Measurements from ENCODE around the gene PIK3C3. TPM values are rescaled to one million over a fixed set of nuclear protein-coding genes. Genes with fewer than 3 reads are reported as not detected.
"Not testable (repeated sequence)": the region's sequence is repeated elsewhere in the genome, so short reads cannot be mapped to it uniquely, and the experiment has no call there.

PIK3C3 gene
- total and polyA plus RNA-seq, 7 donors, result 19.1 to 39.7 (median 32.1) TPM

GRCh38 chr18:42045346-42045745 is 90.3 kb downstream of the PIK3C3 start:
- H3K4me1 ChIP-seq, result no peaks in the 10 kb centered on the region
- H3K36me3 ChIP-seq (ENCODE audit: insufficient read depth in 1 of 2, low read depth in 1 of 2), result peaks cover 3 to 90% of the 10 kb centered on the region in 2 donors
- ATAC-seq (no peak), DNase-seq (no peak)
- H3K4me3 ChIP-seq, result no peak overlapping the region
- no peak overlapping the region for H3K27ac ChIP-seq
- no peak for TF ChIP-seq CTCF (IDR thresholded peaks at IDR 0.05)
- intact Hi-C loops (cut with DNase I), result no loop called here
- no peaks in the 10 kb centered on the region for H3K9me3 ChIP-seq
- 97 to 100% (median 97%) methylated on average over 1 of the region's 1 CpG for whole genome bisulfite sequencing, 3 donors
- no peaks in the 10 kb centered on the region for H3K27me3 ChIP-seq (ENCODE audit: insufficient read depth in 3 of 3, low read length in 2 of 3)

- H3K4me3 ChIP-seq, result no peak overlapping the region
- no peak for ATAC-seq
- DNase-seq, result no peak
- no peak for TF ChIP-seq CTCF (IDR thresholded peaks at IDR 0.05)
- no peak overlapping the region for H3K27ac ChIP-seq
- H3K27me3 ChIP-seq (ENCODE audit: insufficient read depth in 3 of 3, low read length in 2 of 3), result no peaks in the 10 kb centered on the region
- intact Hi-C loops (cut with DNase I), result no loop called here
- H3K4me1 ChIP-seq, result no peaks in the 10 kb centered on the region
- H3K36me3 ChIP-seq (ENCODE audit: insufficient read depth in 1 of 2, low read depth in 1 of 2), result peaks cover 3 to 79% of the 10 kb centered on the region in 2 donors
- no peaks in the 10 kb centered on the region for H3K9me3 ChIP-seq
Measured at GRCh38 chr18:42047721-42048120, 92.7 kb downstream of the PIK3C3 start.

GRCh38 chr18:42048158-42048557 is 93.1 kb downstream of the PIK3C3 start:
- Histone ChIP-seq H3K27ac (no peak overlapping the region), H3K4me1 (no peaks in the 10 kb centered on the region), H3K4me3 (no peak overlapping the region), H3K36me3 (ENCODE audit: insufficient read depth in 1 of 2, low read depth in 1 of 2) (peaks cover 3 to 74% of the 10 kb centered on the region in 2 donors), H3K27me3 (ENCODE audit: insufficient read depth in 3 of 3, low read length in 2 of 3) (no peaks in the 10 kb centered on the region), H3K9me3 (no peaks in the 10 kb centered on the region)
- WGBS, 3 donors, result 88 to 92% (median 92%) methylated on average over 2 of the region's 2 CpGs
- no peak for TF ChIP-seq CTCF (IDR thresholded peaks at IDR 0.05)
- intact Hi-C loops (cut with DNase I), result no loop called here
- ATAC-seq (no peak), DNase-seq (no peak)

- H3K36me3 ChIP-seq (ENCODE audit: insufficient read depth in 1 of 2, low read depth in 1 of 2), result peaks cover under 1 to 65% of the 10 kb centered on the region in 2 donors
- WGBS, 3 donors, result 96 to 98% (median 97%) methylated on average over 15 of the region's 15 CpGs
- not testable (repeated sequence) for DNase-seq
Measured at GRCh38 chr18:42049536-42049935, 94.5 kb downstream of the PIK3C3 start.

GRCh38 chr18:42051411-42051810 is 96.4 kb downstream of the PIK3C3 start:
- ATAC-seq (no peak), DNase-seq (no peak)
- peaks cover 0 to 46% of the 10 kb centered on the region in 2 donors for H3K36me3 ChIP-seq (ENCODE audit: insufficient read depth in 1 of 2, low read depth in 1 of 2)
- no peak for TF ChIP-seq CTCF (IDR thresholded peaks at IDR 0.05)
- no peaks in the 10 kb centered on the region for H3K4me1 ChIP-seq
- H3K4me3 ChIP-seq, result no peak overlapping the region
- no peak overlapping the region for H3K27ac ChIP-seq
- intact Hi-C loops (cut with DNase I), result no loop called here
- no peaks in the 10 kb centered on the region for H3K27me3 ChIP-seq (ENCODE audit: insufficient read depth in 3 of 3, low read length in 2 of 3)
- no peaks in the 10 kb centered on the region for H3K9me3 ChIP-seq

More at GRCh38 chr18:42049536-42049935, 94.5 kb downstream of the PIK3C3 start:
- H3K9me3 ChIP-seq; H3K27ac ChIP-seq; intact Hi-C loops (cut with DNase I); ATAC-seq; H3K27me3 ChIP-seq (ENCODE audit: insufficient read depth in 3 of 3, low read length in 2 of 3); H3K4me3 ChIP-seq; H3K4me1 ChIP-seq: not testable (repeated sequence)
